HepG2 (cell line): Measurements from ENCODE around the gene HPCAL1. TPM values are rescaled to one million over a fixed set of nuclear protein-coding genes. Genes with fewer than 3 reads are reported as not detected.
A peak's percentile ranks its signal among the peaks of the same experiment; 100 is the strongest.

Source experiments
- BCL6 ChIP-seq: IDR thresholded peaks from 2 replicates; pipeline ENCODE4 v1.6.1; 2016; ENCODE audit warnings: missing genetic modification reagents, missing compliant biosample characterization
- FOXA1 ChIP-seq, 2 experiments: fragments of 450-650 bp in 1 of 2; sonication (generic) in 1 of 2; formaldehyde crosslinking in 1 of 2; IDR thresholded peaks; 2 replicates each; pipeline versions ENCODE4 v1.4.0 to v1.6.1; 2016 to 2020; ENCODE audit warnings: missing genetic modification reagents in 1 of 2
- PHF8 ChIP-seq: sonication (generic); formaldehyde crosslinking; IDR thresholded peaks from 2 replicates; pipeline ENCODE4 v1.5.0; 2020; ENCODE audit warnings: missing genetic modification reagents
- POLR2AphosphoS5 ChIP-seq: IDR thresholded peaks from 2 replicates; pipeline ENCODE4 v1.6.1; 2012; ENCODE audit warnings: low read depth, low read length
- PPARG ChIP-seq: conservative IDR thresholded peaks from 2 replicates; pipeline ENCODE4 v1.6.1; 2016; ENCODE audit warnings: missing biosample characterization, missing genetic modification reagents
- SP140L ChIP-seq: sonication (generic); formaldehyde crosslinking; IDR thresholded peaks from 2 replicates; pipeline ENCODE4 v1.4.0; 2020; ENCODE audit warnings: missing genetic modification reagents, borderline replicate concordance
- SYNCRIP ChIP-seq: fragments of 200-400 bp; formaldehyde crosslinking; IDR thresholded peaks from 2 replicates; pipeline ENCODE4 v1.6.1; 2018; ENCODE audit warnings: mild to moderate bottlenecking, low read depth, low read length; ENCODE audit not compliant: insufficient read depth
- ZNF17 ChIP-seq: sonication (generic); formaldehyde crosslinking; IDR thresholded peaks from 2 replicates; pipeline ENCODE4 v1.5.0; 2020; ENCODE audit warnings: mild to moderate bottlenecking, missing genetic modification reagents
- ZNF234 ChIP-seq: sonication (generic); formaldehyde crosslinking; conservative IDR thresholded peaks from 2 replicates; pipeline ENCODE4 v1.5.1; 2020; ENCODE audit warnings: mild to moderate bottlenecking, missing genetic modification reagents
- polyA plus RNA-seq, 8 experiments: library from polyadenylated mRNA; depleted of rRNA in 3 of 8; stranded (reverse) in 7 of 8; unstranded in 1 of 8; fragments of >200 nt; fragmentation: Illumina TruSeq in 4 of 8; extraction: Trizol in 4 of 8; gene quantifications; 2 replicates each; pipeline versions ENCODE4 v1.2.1 to v1.2.3, GENCODE V29; 2011 to 2016; ENCODE audit warnings: low read depth in 4 of 8, missing spikeins in 1 of 8, mixed read lengths in 1 of 8; ENCODE audit not compliant: insufficient read depth in 1 of 8
- total RNA-seq, 5 experiments: library from RNA; depleted of rRNA; stranded (reverse); fragments of >200 nt; fragmentation: Illumina TruSeq; extraction: Trizol; gene quantifications; 2 replicates each; pipeline ENCODE4 v1.2.3, GENCODE V29; 2016; ENCODE audit warnings: low read depth in 1 of 5
- TF ChIP-seq, protein P1 (sequence below): fragments of 450-650 bp; IDR thresholded peaks from 2 replicates; pipeline ENCODE4 v1.6.1; 2017; ENCODE audit warnings: mild to moderate bottlenecking
- TF ChIP-seq, protein P2 (sequence below): sonication (generic); formaldehyde crosslinking; IDR thresholded peaks from 2 replicates; pipeline ENCODE4 v1.9.0; 2022; ENCODE audit warnings: low read depth, missing genetic modification reagents
- TF ChIP-seq, protein P3 (sequence below): sonication (generic); formaldehyde crosslinking; IDR thresholded peaks from 2 replicates; pipeline ENCODE4 v1.4.0; 2020; ENCODE audit warnings: missing genetic modification reagents, borderline replicate concordance
- TF ChIP-seq, protein P4 (sequence below): sonication (generic); formaldehyde crosslinking; IDR thresholded peaks from 2 replicates; pipeline ENCODE4 v1.5.0; 2020; ENCODE audit warnings: missing genetic modification reagents
- TF ChIP-seq, protein P5 (sequence below): sonication (generic); formaldehyde crosslinking; IDR thresholded peaks from 2 replicates; pipeline ENCODE4 v1.4.0; 2020; ENCODE audit warnings: mild to moderate bottlenecking, missing genetic modification reagents

HPCAL1 gene
- total and polyA plus RNA-seq, 2 of the 13 experiments (the other 11 are each of a cell fraction or from before 2014, with no cell fraction given): 29.5 to 29.9 TPM

DNA sequence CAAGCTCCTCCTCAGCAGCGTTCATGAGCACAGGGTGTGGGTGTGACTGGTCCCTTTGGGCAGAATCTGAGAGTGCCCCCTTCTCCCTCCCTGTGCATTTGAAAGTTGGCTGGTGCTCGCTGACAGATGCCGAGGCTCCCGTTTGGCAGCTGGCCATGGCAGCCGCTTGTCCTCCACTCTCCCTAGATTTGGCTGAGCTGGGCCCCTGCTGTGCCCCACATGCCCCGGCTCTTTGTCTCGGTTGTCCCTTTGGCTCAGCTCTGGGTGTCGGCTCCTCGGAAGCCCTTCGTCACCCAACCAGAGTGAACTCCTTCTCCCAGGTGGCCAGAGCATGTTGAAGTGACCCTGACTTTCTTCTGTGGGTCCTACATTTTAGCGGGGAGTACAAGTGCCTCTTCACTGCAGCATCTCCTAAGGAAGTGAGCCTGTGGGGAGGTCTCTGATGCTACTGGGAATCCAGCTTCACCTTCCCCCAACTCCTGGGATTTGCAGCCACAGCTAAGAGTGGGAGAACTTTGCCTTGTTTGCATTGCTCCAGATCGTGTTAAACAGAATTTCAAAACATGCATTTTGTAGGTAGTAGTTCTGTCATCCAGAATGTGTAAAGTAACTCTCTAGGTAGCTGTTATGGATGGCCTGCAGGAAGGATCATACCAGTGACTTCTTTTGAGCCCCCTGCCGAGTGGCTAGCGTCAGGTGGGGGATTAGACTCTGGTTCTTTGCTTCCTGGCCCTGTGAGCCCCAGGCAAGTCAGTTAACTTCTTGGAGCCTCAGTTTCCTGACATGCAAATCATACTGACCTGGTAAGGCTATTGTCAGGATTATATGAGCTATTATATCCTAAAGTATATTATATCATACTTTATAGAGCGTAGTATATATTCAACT lies 24.2 kb downstream of the HPCAL1 start (continued):
- TF ChIP-seq POLR2AphosphoS5 (0 out of 2 replicates have a peak, but pooled peaks have one; percentile 20), FOXA1 (IDR thresholded peaks at IDR 0.05) (no peak), FOXA1 (CRISPR knock-in tag; IDR thresholded peaks at IDR 0.05) (peak; percentile 79), ZNF17 (CRISPR knock-in tag) (no peak), SYNCRIP (no peak), BCL6 (peak; percentile 77), ZNF234 (CRISPR knock-in tag) (no peak), PPARG (peak; percentile 57; the same call in 1 of the 2 replicates), PHF8 (CRISPR knock-in tag) (no peak), SP140L (CRISPR knock-in tag) (no peak)
- TF ChIP-seq, protein P1, sequence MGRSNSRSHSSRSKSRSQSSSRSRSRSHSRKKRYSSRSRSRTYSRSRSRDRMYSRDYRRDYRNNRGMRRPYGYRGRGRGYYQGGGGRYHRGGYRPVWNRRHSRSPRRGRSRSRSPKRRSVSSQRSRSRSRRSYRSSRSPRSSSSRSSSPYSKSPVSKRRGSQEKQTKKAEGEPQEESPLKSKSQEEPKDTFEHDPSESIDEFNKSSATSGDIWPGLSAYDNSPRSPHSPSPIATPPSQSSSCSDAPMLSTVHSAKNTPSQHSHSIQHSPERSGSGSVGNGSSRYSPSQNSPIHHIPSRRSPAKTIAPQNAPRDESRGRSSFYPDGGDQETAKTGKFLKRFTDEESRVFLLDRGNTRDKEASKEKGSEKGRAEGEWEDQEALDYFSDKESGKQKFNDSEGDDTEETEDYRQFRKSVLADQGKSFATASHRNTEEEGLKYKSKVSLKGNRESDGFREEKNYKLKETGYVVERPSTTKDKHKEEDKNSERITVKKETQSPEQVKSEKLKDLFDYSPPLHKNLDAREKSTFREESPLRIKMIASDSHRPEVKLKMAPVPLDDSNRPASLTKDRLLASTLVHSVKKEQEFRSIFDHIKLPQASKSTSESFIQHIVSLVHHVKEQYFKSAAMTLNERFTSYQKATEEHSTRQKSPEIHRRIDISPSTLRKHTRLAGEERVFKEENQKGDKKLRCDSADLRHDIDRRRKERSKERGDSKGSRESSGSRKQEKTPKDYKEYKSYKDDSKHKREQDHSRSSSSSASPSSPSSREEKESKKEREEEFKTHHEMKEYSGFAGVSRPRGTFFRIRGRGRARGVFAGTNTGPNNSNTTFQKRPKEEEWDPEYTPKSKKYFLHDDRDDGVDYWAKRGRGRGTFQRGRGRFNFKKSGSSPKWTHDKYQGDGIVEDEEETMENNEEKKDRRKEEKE: no peak
- TF ChIP-seq, protein P2, sequence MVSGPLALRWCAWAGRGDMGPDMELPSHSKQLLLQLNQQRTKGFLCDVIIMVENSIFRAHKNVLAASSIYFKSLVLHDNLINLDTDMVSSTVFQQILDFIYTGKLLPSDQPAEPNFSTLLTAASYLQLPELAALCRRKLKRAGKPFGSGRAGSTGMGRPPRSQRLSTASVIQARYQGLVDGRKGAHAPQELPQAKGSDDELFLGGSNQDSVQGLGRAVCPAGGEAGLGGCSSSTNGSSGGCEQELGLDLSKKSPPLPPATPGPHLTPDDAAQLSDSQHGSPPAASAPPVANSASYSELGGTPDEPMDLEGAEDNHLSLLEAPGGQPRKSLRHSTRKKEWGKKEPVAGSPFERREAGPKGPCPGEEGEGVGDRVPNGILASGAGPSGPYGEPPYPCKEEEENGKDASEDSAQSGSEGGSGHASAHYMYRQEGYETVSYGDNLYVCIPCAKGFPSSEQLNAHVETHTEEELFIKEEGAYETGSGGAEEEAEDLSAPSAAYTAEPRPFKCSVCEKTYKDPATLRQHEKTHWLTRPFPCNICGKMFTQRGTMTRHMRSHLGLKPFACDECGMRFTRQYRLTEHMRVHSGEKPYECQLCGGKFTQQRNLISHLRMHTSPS (CRISPR knock-in tag): no peak
- TF ChIP-seq, protein P3, sequence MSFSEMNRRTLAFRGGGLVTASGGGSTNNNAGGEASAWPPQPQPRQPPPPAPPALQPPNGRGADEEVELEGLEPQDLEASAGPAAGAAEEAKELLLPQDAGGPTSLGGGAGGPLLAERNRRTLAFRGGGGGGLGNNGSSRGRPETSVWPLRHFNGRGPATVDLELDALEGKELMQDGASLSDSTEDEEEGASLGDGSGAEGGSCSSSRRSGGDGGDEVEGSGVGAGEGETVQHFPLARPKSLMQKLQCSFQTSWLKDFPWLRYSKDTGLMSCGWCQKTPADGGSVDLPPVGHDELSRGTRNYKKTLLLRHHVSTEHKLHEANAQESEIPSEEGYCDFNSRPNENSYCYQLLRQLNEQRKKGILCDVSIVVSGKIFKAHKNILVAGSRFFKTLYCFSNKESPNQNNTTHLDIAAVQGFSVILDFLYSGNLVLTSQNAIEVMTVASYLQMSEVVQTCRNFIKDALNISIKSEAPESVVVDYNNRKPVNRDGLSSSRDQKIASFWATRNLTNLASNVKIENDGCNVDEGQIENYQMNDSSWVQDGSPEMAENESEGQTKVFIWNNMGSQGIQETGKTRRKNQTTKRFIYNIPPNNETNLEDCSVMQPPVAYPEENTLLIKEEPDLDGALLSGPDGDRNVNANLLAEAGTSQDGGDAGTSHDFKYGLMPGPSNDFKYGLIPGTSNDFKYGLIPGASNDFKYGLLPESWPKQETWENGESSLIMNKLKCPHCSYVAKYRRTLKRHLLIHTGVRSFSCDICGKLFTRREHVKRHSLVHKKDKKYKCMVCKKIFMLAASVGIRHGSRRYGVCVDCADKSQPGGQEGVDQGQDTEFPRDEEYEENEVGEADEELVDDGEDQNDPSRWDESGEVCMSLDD: no peak
- TF ChIP-seq, protein P4, sequence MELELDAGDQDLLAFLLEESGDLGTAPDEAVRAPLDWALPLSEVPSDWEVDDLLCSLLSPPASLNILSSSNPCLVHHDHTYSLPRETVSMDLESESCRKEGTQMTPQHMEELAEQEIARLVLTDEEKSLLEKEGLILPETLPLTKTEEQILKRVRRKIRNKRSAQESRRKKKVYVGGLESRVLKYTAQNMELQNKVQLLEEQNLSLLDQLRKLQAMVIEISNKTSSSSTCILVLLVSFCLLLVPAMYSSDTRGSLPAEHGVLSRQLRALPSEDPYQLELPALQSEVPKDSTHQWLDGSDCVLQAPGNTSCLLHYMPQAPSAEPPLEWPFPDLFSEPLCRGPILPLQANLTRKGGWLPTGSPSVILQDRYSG (CRISPR knock-in tag): no peak
- TF ChIP-seq, protein P5, sequence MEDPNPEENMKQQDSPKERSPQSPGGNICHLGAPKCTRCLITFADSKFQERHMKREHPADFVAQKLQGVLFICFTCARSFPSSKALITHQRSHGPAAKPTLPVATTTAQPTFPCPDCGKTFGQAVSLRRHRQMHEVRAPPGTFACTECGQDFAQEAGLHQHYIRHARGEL (CRISPR knock-in tag): no peak
